Kidney (tissue), 14 donors: Measurements from ENCODE around the gene SETD5. TPM values are rescaled to one million over a fixed set of nuclear protein-coding genes. Genes with fewer than 3 reads are reported as not detected.
A peak's percentile ranks its signal among the peaks of the same experiment; 100 is the strongest.

Experiments
- DNase-seq, 5 donors: peaks; one replicate each; pipeline ENCODE4 v3.0.0-alpha.2; 2013 to 2020
- FAIRE-seq: peaks from 2 replicates; lab custom pipeline; 2012; peaks lifted over from hg19 to GRCh38; lab: Jason Lieb, UNC
- H3K27ac ChIP-seq, 2 donors: one replicate each; pipeline ENCODE4 v1.7.0; 2013; ENCODE audit warnings: low read depth in 2 of 2, low read length in 2 of 2, inconsistent platforms in 1 of 2
- H3K27me3 ChIP-seq: one replicate; pipeline ENCODE4 v1.7.1; 2013; ENCODE audit warnings: low read length, inconsistent platforms; ENCODE audit not compliant: control insufficient read depth, insufficient read depth
- H3K36me3 ChIP-seq, 3 donors: one replicate each; pipeline versions ENCODE4 v1.7.0 to v1.7.1; 2013; ENCODE audit warnings: low read length in 3 of 3, control low read depth in 1 of 3, inconsistent platforms in 1 of 3; ENCODE audit not compliant: insufficient read depth in 3 of 3, control insufficient read depth in 2 of 3
- H3K4me1 ChIP-seq, 3 donors: one replicate each; pipeline versions ENCODE4 v1.7.0 to v1.7.1; 2013; ENCODE audit warnings: low read length in 3 of 3, inconsistent platforms in 1 of 3, low read depth in 1 of 3; ENCODE audit not compliant: control insufficient read depth in 2 of 3, insufficient read depth in 2 of 3
- H3K4me3 ChIP-seq, 3 donors: one replicate each; pipeline versions ENCODE4 v1.7.0 to v1.8.1; 2013; ENCODE audit warnings: low read length in 3 of 3, control low read depth in 1 of 3, inconsistent platforms in 1 of 3
- H3K9ac ChIP-seq, 3 donors: one replicate each; pipeline versions ENCODE4 v1.7.0 to v1.7.1; 2013; ENCODE audit warnings: low read length in 3 of 3, control low read depth in 1 of 3, inconsistent platforms in 1 of 3
- H3K9me3 ChIP-seq, 3 donors: one replicate each; pipeline versions ENCODE4 v1.7.0 to v1.7.1; 2013; ENCODE audit warnings: low read length in 3 of 3, control low read depth in 1 of 3, inconsistent platforms in 1 of 3; ENCODE audit not compliant: control insufficient read depth in 2 of 3, insufficient read depth in 1 of 3
- intact Hi-C: fragments of 100-400 bp; cut with DNase I; formaldehyde crosslinking; loops from one replicate; pipeline ENCODE4 v1.11.1; 2022
- polyA plus RNA-seq: library from polyadenylated mRNA; stranded (reverse); fragments of 350-450 nt; fragmentation: Illumina TruSeq; extraction: RNeasy Lipid Tissue Mini Kit (QIAGEN cat#74804); gene quantifications from one replicate; pipeline ENCODE4 v1.2.3, GENCODE V29; 2014; ENCODE audit warnings: low read depth, low replicate concordance; ENCODE audit not compliant: insufficient read depth
- total RNA-seq: library from RNA; stranded (reverse); fragmentation: NEBNext Ultra II Directional; extraction: Animal tissue kit (Norgen Biotek cat#: 25700); gene quantifications from one replicate; pipeline ENCODE4 v1.2.1, GENCODE V29; 2021
- TF ChIP-seq, protein P1 (sequence below): IDR thresholded peaks from 3 replicates; pipeline ENCODE4 v1.5.1; 2012; ENCODE audit warnings: mild to moderate bottlenecking, moderate library complexity, borderline replicate concordance; ENCODE audit not compliant: insufficient read depth; ENCODE audit errors: extremely low read depth
- donor health status: control.
- donor health status: control.
- donor health status: control.
- donor health status: control.
- donor health status: control.
- donor health status: DM: yes; HTN: yes; CAD: no.
- donor health status: Normal renal cell carcinoma (clear cell type).

Gene SETD5
- total and polyA plus RNA-seq, 2 donors from 2014 or later, result 12.1 to 112 TPM

DNA sequence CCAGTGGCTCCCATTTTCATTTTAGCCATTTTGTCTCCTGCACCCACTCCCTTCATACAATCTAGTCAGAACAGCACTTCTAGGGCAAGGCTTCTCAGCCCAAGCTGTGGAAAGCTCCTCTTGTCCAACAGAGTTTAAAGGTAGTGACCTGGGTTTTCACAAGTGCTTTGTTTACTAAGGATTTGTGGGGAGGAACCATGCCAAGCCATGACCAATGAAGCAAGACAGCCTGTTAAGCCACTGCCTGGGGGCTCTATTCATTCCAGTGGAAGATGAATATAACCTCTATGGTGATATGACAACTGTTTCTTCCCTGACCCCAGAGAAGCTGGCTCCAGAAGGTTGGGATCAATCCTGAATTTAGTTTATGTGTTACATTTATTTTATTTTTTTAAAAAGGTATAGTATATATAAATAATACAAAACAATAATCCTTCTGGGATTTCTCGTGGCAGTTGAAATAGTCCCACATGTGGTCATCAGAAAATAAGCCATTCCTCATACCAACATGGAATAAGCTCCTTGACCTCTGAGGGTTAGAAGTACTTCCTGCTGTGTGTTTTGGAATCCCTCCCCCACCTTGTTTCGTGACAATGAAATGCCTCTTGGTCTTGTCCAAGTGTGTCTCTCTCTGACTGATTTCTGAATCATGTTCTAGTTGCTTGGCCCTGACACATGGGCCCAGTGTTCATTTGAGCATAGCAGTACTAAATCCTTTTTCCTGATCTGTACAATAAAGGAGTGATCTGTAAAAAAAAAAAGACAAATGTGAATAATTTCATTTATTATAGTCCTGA lies 47.9 kb upstream of the SETD5 start:
- Histone ChIP-seq H3K36me3 (no peaks in the 10 kb centered on the region), H3K9me3 (no peaks in the 10 kb centered on the region), H3K9ac (no peak overlapping the region), H3K4me1 (peaks cover 4 to 13% (median 9%) of the 10 kb centered on the region in 3 donors), H3K27ac (peak overlapping the region in 1 of 2 donors; percentile 8), H3K4me3 (no peak overlapping the region), H3K27me3 (no peaks in the 10 kb centered on the region)
- intact Hi-C loops, result no loop called here
- DNase-seq (peak in 3 of 5 donors; percentile 23 to 76 (median 58)), FAIRE-seq (no peak)
- TF ChIP-seq, protein P1, sequence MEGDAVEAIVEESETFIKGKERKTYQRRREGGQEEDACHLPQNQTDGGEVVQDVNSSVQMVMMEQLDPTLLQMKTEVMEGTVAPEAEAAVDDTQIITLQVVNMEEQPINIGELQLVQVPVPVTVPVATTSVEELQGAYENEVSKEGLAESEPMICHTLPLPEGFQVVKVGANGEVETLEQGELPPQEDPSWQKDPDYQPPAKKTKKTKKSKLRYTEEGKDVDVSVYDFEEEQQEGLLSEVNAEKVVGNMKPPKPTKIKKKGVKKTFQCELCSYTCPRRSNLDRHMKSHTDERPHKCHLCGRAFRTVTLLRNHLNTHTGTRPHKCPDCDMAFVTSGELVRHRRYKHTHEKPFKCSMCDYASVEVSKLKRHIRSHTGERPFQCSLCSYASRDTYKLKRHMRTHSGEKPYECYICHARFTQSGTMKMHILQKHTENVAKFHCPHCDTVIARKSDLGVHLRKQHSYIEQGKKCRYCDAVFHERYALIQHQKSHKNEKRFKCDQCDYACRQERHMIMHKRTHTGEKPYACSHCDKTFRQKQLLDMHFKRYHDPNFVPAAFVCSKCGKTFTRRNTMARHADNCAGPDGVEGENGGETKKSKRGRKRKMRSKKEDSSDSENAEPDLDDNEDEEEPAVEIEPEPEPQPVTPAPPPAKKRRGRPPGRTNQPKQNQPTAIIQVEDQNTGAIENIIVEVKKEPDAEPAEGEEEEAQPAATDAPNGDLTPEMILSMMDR, result no peak

DNA sequence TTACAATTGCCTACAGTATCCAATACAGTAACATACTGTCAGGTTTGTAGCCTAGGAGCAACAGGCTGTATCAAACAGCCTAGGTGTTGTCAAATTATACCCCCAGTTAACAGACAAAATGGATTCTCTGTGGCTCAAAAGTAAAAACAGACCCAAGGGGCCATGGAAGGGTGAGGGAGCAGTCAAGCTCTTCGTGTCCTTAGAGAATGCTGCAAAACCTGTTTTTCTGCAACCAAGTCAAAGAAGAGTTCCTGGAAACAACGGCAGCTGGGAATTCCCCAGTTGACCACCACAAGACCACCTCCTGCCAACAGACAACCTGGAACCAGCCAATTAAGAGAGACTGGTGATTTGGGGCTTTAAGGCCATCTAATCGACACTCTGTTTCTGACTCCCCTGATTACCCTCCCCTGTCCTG lies 45.7 kb upstream of the SETD5 start:
- no peak overlapping the region for H3K27ac ChIP-seq
- peak in 4 of 5 donors; percentile 51 to 88 (median 72) for DNase-seq
- intact Hi-C loops, result no loop called here

DNA sequence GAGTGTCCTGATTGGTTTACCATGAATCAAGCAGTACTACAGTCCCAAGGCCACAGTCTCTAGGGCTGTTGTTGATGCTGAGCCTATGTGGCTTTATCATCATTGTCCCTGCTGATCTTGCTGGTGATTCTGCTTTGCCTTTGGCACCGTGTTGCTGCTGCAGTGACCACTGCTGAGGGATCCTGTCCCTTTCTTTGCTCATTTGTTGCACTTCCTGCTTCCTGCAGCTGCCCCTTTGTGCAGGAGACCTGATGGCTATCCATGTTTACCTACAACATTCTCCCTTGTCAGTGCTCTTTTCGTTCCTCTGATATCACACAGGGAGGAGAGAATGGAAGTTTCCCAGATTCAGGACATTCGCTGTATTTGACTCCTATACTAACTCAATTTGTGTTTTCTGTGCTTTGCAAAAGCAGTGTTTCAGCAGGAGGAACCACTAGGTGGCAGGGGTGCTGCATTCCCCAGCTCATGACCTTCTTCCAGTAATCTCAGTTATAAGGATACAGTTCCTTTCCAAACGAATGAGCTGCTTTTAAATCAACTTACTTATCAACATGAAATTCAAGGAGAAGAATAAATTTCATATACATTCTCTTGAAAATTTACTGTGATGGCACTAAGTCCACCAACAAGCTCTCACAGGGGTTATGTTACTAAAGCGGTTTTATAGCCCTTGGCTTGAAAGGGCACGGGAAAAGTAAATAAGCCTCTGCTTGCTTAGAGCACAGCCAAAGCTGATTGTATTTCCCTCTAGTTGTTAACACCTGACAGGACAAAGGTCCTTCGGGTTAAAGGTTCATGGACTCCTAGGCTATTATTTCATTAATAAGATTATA lies 44.3 kb upstream of the SETD5 start:
- Histone ChIP-seq H3K9me3 (no peaks in the 10 kb centered on the region), H3K27ac (peak overlapping the region in 1 of 2 donors; percentile 5), H3K4me3 (peak overlapping the region in 1 of 3 donors; percentile 9), H3K27me3 (no peaks in the 10 kb centered on the region), H3K36me3 (no peaks in the 10 kb centered on the region), H3K4me1 (peaks cover 4 to 13% (median 9%) of the 10 kb centered on the region in 3 donors), H3K9ac (peak overlapping the region in 1 of 3 donors; percentile 15)
- FAIRE-seq (peak; percentile 6), DNase-seq (peak in 4 of 5 donors; percentile 68 to 89 (median 85))
- intact Hi-C loops, result no loop called here
- TF ChIP-seq, protein P1, result peak; percentile 94

More for the DNA sequence above, 45.7 kb upstream of the SETD5 start:
- Histone ChIP-seq H3K36me3 (no peaks in the 10 kb centered on the region), H3K9ac (no peak overlapping the region), H3K4me1 (peaks cover 4 to 13% (median 9%) of the 10 kb centered on the region in 3 donors), H3K27me3 (no peaks in the 10 kb centered on the region), H3K9me3 (no peaks in the 10 kb centered on the region), H3K4me3 (no peak overlapping the region)
- FAIRE-seq, result no peak
- TF ChIP-seq, protein P1, result no peak
